C4-2B (cell line): ENCODE results near the gene INPPL1.
A peak's percentile ranks its signal among the peaks of the same experiment; 100 is the strongest.

Experiments used
- ZFX ChIP-seq: fragments of 450-650 bp; IDR thresholded peaks from 2 replicates; pipeline ENCODE4 v1.6.1; 2017
- TF ChIP-seq, protein P1 (sequence below): fragments of 450-650 bp; conservative IDR thresholded peaks from 2 replicates; pipeline ENCODE4 v1.5.1; 2017; ENCODE audit warnings: mild to moderate bottlenecking

DNA sequence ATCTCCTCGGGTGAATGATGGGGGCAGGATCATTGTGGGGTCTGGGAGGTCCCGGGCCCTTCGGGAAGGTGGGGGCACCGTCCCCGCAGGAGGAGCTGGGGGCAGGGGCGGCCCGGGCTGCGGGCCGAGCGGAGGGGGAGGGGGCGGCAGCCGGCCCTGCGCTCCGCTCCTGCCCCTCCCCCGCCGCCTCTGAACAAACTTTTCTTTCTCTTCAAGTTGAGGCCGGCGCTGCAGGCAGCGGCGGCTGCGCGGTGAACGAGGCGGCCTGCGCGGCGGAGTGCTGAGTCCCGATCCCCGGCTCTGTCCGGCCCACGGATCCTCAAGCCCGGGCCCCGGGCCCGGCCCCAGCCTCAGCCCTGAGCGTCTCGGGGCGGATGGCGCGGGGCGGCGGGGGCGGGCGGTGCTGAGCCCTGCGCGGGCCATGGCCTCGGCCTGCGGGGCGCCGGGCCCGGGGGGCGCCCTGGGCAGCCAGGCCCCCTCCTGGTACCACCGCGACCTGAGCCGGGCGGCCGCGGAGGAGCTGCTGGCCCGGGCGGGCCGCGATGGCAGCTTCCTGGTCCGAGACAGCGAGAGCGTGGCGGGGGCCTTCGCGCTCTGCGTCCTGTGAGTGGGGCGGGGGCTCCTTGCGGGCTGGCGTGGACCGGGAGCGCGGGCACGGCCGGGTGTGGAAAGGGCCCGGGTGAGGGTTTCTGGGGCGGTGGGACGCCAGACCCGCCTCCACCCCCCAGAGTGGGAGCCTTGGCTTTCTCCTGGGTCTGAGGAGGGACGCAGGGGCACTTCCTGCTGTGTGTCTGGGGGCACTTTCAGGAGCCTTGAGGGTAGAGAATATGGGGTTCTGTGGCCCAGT lies at the start of gene INPPL1:
- TF ChIP-seq, protein P1, sequence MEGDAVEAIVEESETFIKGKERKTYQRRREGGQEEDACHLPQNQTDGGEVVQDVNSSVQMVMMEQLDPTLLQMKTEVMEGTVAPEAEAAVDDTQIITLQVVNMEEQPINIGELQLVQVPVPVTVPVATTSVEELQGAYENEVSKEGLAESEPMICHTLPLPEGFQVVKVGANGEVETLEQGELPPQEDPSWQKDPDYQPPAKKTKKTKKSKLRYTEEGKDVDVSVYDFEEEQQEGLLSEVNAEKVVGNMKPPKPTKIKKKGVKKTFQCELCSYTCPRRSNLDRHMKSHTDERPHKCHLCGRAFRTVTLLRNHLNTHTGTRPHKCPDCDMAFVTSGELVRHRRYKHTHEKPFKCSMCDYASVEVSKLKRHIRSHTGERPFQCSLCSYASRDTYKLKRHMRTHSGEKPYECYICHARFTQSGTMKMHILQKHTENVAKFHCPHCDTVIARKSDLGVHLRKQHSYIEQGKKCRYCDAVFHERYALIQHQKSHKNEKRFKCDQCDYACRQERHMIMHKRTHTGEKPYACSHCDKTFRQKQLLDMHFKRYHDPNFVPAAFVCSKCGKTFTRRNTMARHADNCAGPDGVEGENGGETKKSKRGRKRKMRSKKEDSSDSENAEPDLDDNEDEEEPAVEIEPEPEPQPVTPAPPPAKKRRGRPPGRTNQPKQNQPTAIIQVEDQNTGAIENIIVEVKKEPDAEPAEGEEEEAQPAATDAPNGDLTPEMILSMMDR: no peak
- TF ChIP-seq ZFX: peak; percentile 93
